Liver (tissue), 3 donors: ENCODE data around the gene BICDL2.

ENCODE experiments used
- FOXA1 ChIP-seq: IDR thresholded peaks from 2 replicates; pipeline ENCODE4 v1.6.1; 2016; ENCODE audit warnings: antibody characterized with exemption
- GABPA ChIP-seq, 2 donors: IDR thresholded peaks in 1 of 2; conservative IDR thresholded peaks in 1 of 2; 2 replicates each; pipeline ENCODE4 v1.6.1; 2016; ENCODE audit warnings: antibody characterized with exemption in 2 of 2, mild to moderate bottlenecking in 1 of 2, moderate library complexity in 1 of 2
- HNF4G ChIP-seq: IDR thresholded peaks from 2 replicates; pipeline ENCODE4 v1.6.1; 2016; ENCODE audit warnings: antibody characterized with exemption
- SP1 ChIP-seq: IDR thresholded peaks from 2 replicates; pipeline ENCODE4 v1.6.1; 2018; ENCODE audit warnings: antibody characterized with exemption, mild to moderate bottlenecking
- TF ChIP-seq, protein P1 (sequence below): fragments of 150-350 bp; IDR thresholded peaks from 2 replicates; pipeline ENCODE4 v1.5.1; 2017; ENCODE audit warnings: improper control_type of control experiment, low read depth, low read length; ENCODE audit not compliant: missing input control
- TF ChIP-seq, protein P2 (sequence below): IDR thresholded peaks from 2 replicates; pipeline ENCODE4 v1.6.1; 2016; ENCODE audit warnings: antibody characterized with exemption
- TF ChIP-seq, protein P3 (sequence below): IDR thresholded peaks from 2 replicates; pipeline ENCODE4 v1.6.1; 2016; ENCODE audit warnings: antibody characterized with exemption, mild to moderate bottlenecking
- TF ChIP-seq, protein P4 (sequence below): IDR thresholded peaks from 2 replicates; pipeline ENCODE4 v1.6.1; 2016; ENCODE audit warnings: antibody characterized with exemption
- donor health status: healthy.
- donor health status: healthy.

DNA sequence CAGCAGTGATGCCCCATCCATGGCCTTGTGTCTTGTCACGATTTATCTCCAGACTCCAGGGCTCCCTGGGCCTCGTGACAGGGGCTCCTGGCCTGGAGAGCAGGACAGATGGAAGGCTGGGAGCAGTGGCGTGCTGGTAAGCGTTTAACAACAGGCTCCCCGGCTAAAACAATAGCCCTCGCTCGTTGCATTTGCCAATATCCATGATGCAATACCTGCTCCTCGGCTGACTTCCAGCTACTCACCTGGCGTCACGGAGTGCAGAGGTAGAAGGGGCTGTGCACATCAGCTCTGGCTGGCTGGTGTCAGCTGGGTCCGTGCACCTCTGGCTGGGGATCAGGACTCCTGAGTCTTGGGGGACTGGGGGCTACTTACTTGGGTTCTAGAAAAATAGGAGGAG is 1.5 kb upstream of the BICDL2 start:
- TF ChIP-seq GABPA (IDR thresholded peaks at IDR 0.05 in 1 of 2, conservative IDR thresholded peaks at IDR 0.05 in 1 of 2) (no peak), FOXA1 (no peak), HNF4G (no peak), SP1 (no peak)
- TF ChIP-seq, protein P1, sequence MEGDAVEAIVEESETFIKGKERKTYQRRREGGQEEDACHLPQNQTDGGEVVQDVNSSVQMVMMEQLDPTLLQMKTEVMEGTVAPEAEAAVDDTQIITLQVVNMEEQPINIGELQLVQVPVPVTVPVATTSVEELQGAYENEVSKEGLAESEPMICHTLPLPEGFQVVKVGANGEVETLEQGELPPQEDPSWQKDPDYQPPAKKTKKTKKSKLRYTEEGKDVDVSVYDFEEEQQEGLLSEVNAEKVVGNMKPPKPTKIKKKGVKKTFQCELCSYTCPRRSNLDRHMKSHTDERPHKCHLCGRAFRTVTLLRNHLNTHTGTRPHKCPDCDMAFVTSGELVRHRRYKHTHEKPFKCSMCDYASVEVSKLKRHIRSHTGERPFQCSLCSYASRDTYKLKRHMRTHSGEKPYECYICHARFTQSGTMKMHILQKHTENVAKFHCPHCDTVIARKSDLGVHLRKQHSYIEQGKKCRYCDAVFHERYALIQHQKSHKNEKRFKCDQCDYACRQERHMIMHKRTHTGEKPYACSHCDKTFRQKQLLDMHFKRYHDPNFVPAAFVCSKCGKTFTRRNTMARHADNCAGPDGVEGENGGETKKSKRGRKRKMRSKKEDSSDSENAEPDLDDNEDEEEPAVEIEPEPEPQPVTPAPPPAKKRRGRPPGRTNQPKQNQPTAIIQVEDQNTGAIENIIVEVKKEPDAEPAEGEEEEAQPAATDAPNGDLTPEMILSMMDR: no peak
- TF ChIP-seq, protein P2, sequence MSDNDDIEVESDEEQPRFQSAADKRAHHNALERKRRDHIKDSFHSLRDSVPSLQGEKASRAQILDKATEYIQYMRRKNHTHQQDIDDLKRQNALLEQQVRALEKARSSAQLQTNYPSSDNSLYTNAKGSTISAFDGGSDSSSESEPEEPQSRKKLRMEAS: no peak
- TF ChIP-seq, protein P3, sequence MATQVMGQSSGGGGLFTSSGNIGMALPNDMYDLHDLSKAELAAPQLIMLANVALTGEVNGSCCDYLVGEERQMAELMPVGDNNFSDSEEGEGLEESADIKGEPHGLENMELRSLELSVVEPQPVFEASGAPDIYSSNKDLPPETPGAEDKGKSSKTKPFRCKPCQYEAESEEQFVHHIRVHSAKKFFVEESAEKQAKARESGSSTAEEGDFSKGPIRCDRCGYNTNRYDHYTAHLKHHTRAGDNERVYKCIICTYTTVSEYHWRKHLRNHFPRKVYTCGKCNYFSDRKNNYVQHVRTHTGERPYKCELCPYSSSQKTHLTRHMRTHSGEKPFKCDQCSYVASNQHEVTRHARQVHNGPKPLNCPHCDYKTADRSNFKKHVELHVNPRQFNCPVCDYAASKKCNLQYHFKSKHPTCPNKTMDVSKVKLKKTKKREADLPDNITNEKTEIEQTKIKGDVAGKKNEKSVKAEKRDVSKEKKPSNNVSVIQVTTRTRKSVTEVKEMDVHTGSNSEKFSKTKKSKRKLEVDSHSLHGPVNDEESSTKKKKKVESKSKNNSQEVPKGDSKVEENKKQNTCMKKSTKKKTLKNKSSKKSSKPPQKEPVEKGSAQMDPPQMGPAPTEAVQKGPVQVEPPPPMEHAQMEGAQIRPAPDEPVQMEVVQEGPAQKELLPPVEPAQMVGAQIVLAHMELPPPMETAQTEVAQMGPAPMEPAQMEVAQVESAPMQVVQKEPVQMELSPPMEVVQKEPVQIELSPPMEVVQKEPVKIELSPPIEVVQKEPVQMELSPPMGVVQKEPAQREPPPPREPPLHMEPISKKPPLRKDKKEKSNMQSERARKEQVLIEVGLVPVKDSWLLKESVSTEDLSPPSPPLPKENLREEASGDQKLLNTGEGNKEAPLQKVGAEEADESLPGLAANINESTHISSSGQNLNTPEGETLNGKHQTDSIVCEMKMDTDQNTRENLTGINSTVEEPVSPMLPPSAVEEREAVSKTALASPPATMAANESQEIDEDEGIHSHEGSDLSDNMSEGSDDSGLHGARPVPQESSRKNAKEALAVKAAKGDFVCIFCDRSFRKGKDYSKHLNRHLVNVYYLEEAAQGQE: no peak
- TF ChIP-seq, protein P4, sequence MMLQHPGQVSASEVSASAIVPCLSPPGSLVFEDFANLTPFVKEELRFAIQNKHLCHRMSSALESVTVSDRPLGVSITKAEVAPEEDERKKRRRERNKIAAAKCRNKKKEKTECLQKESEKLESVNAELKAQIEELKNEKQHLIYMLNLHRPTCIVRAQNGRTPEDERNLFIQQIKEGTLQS: peak; percentile 76
